ENCODE measurements around the gene GRAMD1B.

The GRAMD1B gene

GRCh38 chr11:123594921-123595320 lies 164.9 kb downstream of the GRAMD1B start:
- no peak overlapping the region for H3K4me3 ChIP-seq (ENCODE audit: low read length)
- no peak overlapping the region for H2BK15ac ChIP-seq (replicated peaks; ENCODE audit: low read depth)
- H3K4me1 ChIP-seq (ENCODE audit: control insufficient read depth, low read depth, low read length) = no peaks in the 10 kb centered on the region
- H3K36me3 ChIP-seq (ENCODE audit: control insufficient read depth, insufficient read depth, low read length) = no peaks in the 10 kb centered on the region
- H3K79me2 ChIP-seq (ENCODE audit: control insufficient read depth, insufficient read depth, low read length) = no peaks in the 10 kb centered on the region
- no peak overlapping the region for H2AK5ac ChIP-seq (ENCODE audit: low read length)
- H3K79me1 ChIP-seq (ENCODE audit: low read length) = no peaks in the 10 kb centered on the region
- no peak overlapping the region for H3K9ac ChIP-seq (ENCODE audit: low read length)
- H3K27me3 ChIP-seq (ENCODE audit: insufficient read depth, low read length, poor library complexity) = no peaks in the 10 kb centered on the region
- H3K4ac ChIP-seq (ENCODE audit: low read depth, low read length) = no peak overlapping the region
- no peak overlapping the region for H3K23ac ChIP-seq (ENCODE audit: low read length)
- H3K4me2 ChIP-seq (ENCODE audit: low read length) = no peak overlapping the region
- no peak for DNase-seq
- WGBS (ENCODE audit: extremely low coverage, insufficient coverage, low lambda C conversion rate) = no CpG with 5 or more reads among the region's 4 CpGs
- H3K27ac ChIP-seq (ENCODE audit: low read depth, low read length) = no peak overlapping the region
- H4K8ac ChIP-seq (ENCODE audit: low read depth, low read length) = no peak overlapping the region
- H4K5ac ChIP-seq (ENCODE audit: low read length) = no peak overlapping the region
- no peak overlapping the region for H3K56ac ChIP-seq (ENCODE audit: low read length)
- no peak overlapping the region for H2BK120ac ChIP-seq (ENCODE audit: low read depth, low read length)
- H2BK5ac ChIP-seq (ENCODE audit: low read length) = no peak overlapping the region
- no peak overlapping the region for H3K18ac ChIP-seq (ENCODE audit: low read length)

GRCh38 chr11:123597859-123598258 lies 167.8 kb downstream of the GRAMD1B start:
- H2BK5ac ChIP-seq (ENCODE audit: low read length) = no peak overlapping the region
- no peaks in the 10 kb centered on the region for H3K4me1 ChIP-seq (ENCODE audit: control insufficient read depth, low read depth, low read length)
- H3K27me3 ChIP-seq (ENCODE audit: insufficient read depth, low read length, poor library complexity) = no peaks in the 10 kb centered on the region
- no peak overlapping the region for H2BK15ac ChIP-seq (replicated peaks; ENCODE audit: low read depth)
- no peak overlapping the region for H4K8ac ChIP-seq (ENCODE audit: low read depth, low read length)
- no peak overlapping the region for H2AK5ac ChIP-seq (ENCODE audit: low read length)
- H3K18ac ChIP-seq (ENCODE audit: low read length) = no peak overlapping the region
- H2BK120ac ChIP-seq (ENCODE audit: low read depth, low read length) = no peak overlapping the region
- no peak overlapping the region for H3K9ac ChIP-seq (ENCODE audit: low read length)
- no CpG with 5 or more reads among the region's 2 CpGs for WGBS (ENCODE audit: extremely low coverage, insufficient coverage, low lambda C conversion rate)
- no peak overlapping the region for H3K23ac ChIP-seq (ENCODE audit: low read length)
- no peak overlapping the region for H3K4ac ChIP-seq (ENCODE audit: low read depth, low read length)
- H3K79me2 ChIP-seq (ENCODE audit: control insufficient read depth, insufficient read depth, low read length) = no peaks in the 10 kb centered on the region
- H4K5ac ChIP-seq (ENCODE audit: low read length) = no peak overlapping the region
- no peak overlapping the region for H3K56ac ChIP-seq (ENCODE audit: low read length)
- no peak overlapping the region for H3K27ac ChIP-seq (ENCODE audit: low read depth, low read length)
- H3K36me3 ChIP-seq (ENCODE audit: control insufficient read depth, insufficient read depth, low read length) = no peaks in the 10 kb centered on the region
- no peaks in the 10 kb centered on the region for H3K79me1 ChIP-seq (ENCODE audit: low read length)
- DNase-seq = no peak
- no peak overlapping the region for H3K4me3 ChIP-seq (ENCODE audit: low read length)
- no peak overlapping the region for H3K4me2 ChIP-seq (ENCODE audit: low read length)

- no peak overlapping the region for H3K23ac ChIP-seq (ENCODE audit: low read length)
- WGBS (ENCODE audit: extremely low coverage, insufficient coverage, low lambda C conversion rate) = no CpG with 5 or more reads among the region's 4 CpGs
- H3K56ac ChIP-seq (ENCODE audit: low read length) = no peak overlapping the region
- no peak overlapping the region for H2BK5ac ChIP-seq (ENCODE audit: low read length)
- no peaks in the 10 kb centered on the region for H3K79me1 ChIP-seq (ENCODE audit: low read length)
- no peak for DNase-seq
- H3K9ac ChIP-seq (ENCODE audit: low read length) = no peak overlapping the region
- H2BK120ac ChIP-seq (ENCODE audit: low read depth, low read length) = no peak overlapping the region
- peaks cover 3% of the 10 kb centered on the region for H3K36me3 ChIP-seq (ENCODE audit: control insufficient read depth, insufficient read depth, low read length)
- no peak overlapping the region for H3K27ac ChIP-seq (ENCODE audit: low read depth, low read length)
- no peak overlapping the region for H4K5ac ChIP-seq (ENCODE audit: low read length)
- no peak overlapping the region for H3K4me2 ChIP-seq (ENCODE audit: low read length)
- no peak overlapping the region for H3K4me3 ChIP-seq (ENCODE audit: low read length)
- H3K4ac ChIP-seq (ENCODE audit: low read depth, low read length) = no peak overlapping the region
- H4K8ac ChIP-seq (ENCODE audit: low read depth, low read length) = no peak overlapping the region
- H3K79me2 ChIP-seq (ENCODE audit: control insufficient read depth, insufficient read depth, low read length) = no peaks in the 10 kb centered on the region
- H3K4me1 ChIP-seq (ENCODE audit: control insufficient read depth, low read depth, low read length) = no peaks in the 10 kb centered on the region
- no peak overlapping the region for H2AK5ac ChIP-seq (ENCODE audit: low read length)
- H3K18ac ChIP-seq (ENCODE audit: low read length) = no peak overlapping the region
- no peaks in the 10 kb centered on the region for H3K27me3 ChIP-seq (ENCODE audit: insufficient read depth, low read length, poor library complexity)
- no peak overlapping the region for H2BK15ac ChIP-seq (replicated peaks; ENCODE audit: low read depth)
These were observed 171.1 kb downstream of the GRAMD1B start for GRCh38 chr11:123601136-123601535.

GRCh38 chr11:123601743-123602142 lies 171.7 kb downstream of the GRAMD1B start:
- Histone ChIP-seq H3K27me3 (ENCODE audit: insufficient read depth, low read length, poor library complexity) (no peaks in the 10 kb centered on the region), H3K4me2 (ENCODE audit: low read length) (no peak overlapping the region), H3K23ac (ENCODE audit: low read length) (no peak overlapping the region), H2BK5ac (ENCODE audit: low read length) (no peak overlapping the region), H3K18ac (ENCODE audit: low read length) (no peak overlapping the region), H4K8ac (ENCODE audit: low read depth, low read length) (no peak overlapping the region), H4K5ac (ENCODE audit: low read length) (no peak overlapping the region), H3K4me3 (ENCODE audit: low read length) (no peak overlapping the region), H3K79me1 (ENCODE audit: low read length) (no peaks in the 10 kb centered on the region), H3K79me2 (ENCODE audit: control insufficient read depth, insufficient read depth, low read length) (no peaks in the 10 kb centered on the region), H2AK5ac (ENCODE audit: low read length) (no peak overlapping the region), H3K56ac (ENCODE audit: low read length) (no peak overlapping the region), H3K27ac (ENCODE audit: low read depth, low read length) (no peak overlapping the region), H3K4me1 (ENCODE audit: control insufficient read depth, low read depth, low read length) (no peaks in the 10 kb centered on the region), H2BK15ac (replicated peaks; ENCODE audit: low read depth) (no peak overlapping the region), H3K9ac (ENCODE audit: low read length) (no peak overlapping the region), H2BK120ac (ENCODE audit: low read depth, low read length) (no peak overlapping the region), H3K4ac (ENCODE audit: low read depth, low read length) (no peak overlapping the region), H3K36me3 (ENCODE audit: control insufficient read depth, insufficient read depth, low read length) (peaks cover 3% of the 10 kb centered on the region)
- no CpG with 5 or more reads among the region's 4 CpGs for WGBS (ENCODE audit: extremely low coverage, insufficient coverage, low lambda C conversion rate)
- DNase-seq = no peak

DNA sequence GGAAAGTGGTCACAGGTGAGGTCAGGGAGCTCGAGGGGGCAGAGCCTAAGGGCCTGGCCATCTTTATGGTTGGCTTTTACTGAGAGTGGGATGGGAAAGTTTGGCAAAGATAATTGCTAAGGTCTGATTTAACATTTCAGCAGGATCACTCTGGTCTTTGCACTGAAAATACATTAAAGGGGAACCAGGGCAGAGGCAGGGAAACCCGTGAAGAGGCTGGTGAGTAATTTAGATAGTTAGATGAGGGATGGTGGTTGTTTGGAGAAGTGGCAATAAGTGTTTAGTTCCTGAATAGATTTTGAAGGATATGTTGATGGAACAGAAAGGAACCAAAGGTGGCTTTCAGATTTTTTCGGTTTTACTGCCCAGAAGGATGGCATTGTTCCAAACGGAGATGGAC lies 173.6 kb downstream of the GRAMD1B start:
- no peak overlapping the region for H3K4me2 ChIP-seq (ENCODE audit: low read length)
- H3K79me1 ChIP-seq (ENCODE audit: low read length) = no peaks in the 10 kb centered on the region
- H2AK5ac ChIP-seq (ENCODE audit: low read length) = no peak overlapping the region
- no peak overlapping the region for H3K4me3 ChIP-seq (ENCODE audit: low read length)
- no peaks in the 10 kb centered on the region for H3K27me3 ChIP-seq (ENCODE audit: insufficient read depth, low read length, poor library complexity)
- H3K56ac ChIP-seq (ENCODE audit: low read length) = no peak overlapping the region
- H4K8ac ChIP-seq (ENCODE audit: low read depth, low read length) = no peak overlapping the region
- no peak overlapping the region for H3K23ac ChIP-seq (ENCODE audit: low read length)
- no peaks in the 10 kb centered on the region for H3K4me1 ChIP-seq (ENCODE audit: control insufficient read depth, low read depth, low read length)
- H3K36me3 ChIP-seq (ENCODE audit: control insufficient read depth, insufficient read depth, low read length) = peaks cover 3% of the 10 kb centered on the region
- no peak overlapping the region for H2BK5ac ChIP-seq (ENCODE audit: low read length)
- H2BK15ac ChIP-seq (replicated peaks; ENCODE audit: low read depth) = no peak overlapping the region
- WGBS (ENCODE audit: extremely low coverage, insufficient coverage, low lambda C conversion rate) = no CpG with 5 or more reads among the region's 4 CpGs
- DNase-seq = no peak
- H3K4ac ChIP-seq (ENCODE audit: low read depth, low read length) = no peak overlapping the region
- no peak overlapping the region for H3K27ac ChIP-seq (ENCODE audit: low read depth, low read length)
- no peak overlapping the region for H4K5ac ChIP-seq (ENCODE audit: low read length)
- H2BK120ac ChIP-seq (ENCODE audit: low read depth, low read length) = no peak overlapping the region
- H3K79me2 ChIP-seq (ENCODE audit: control insufficient read depth, insufficient read depth, low read length) = no peaks in the 10 kb centered on the region
- H3K18ac ChIP-seq (ENCODE audit: low read length) = no peak overlapping the region
- H3K9ac ChIP-seq (ENCODE audit: low read length) = no peak overlapping the region

DNA sequence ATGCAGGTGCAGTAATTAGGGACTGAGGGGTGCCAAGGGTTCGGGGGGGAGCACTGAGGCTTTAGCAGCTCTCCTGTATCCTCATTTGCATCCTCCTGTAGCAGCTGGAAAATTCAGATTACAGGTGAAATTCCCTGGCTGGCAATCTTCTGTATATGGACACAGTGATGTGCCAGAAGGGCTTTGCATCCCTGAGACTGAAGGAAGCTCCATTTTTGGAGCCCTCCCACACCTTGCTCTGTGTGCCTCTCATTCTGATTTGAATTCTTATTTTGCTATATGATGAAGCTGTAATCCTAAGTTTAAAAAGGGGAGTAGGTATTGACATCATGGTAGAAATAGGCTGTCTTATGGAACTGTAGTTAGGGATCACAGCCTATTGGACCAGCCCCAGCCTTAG lies 177.7 kb downstream of the GRAMD1B start:
- no peaks in the 10 kb centered on the region for H3K79me2 ChIP-seq (ENCODE audit: control insufficient read depth, insufficient read depth, low read length)
- no peak overlapping the region for H2BK15ac ChIP-seq (replicated peaks; ENCODE audit: low read depth)
- no peak overlapping the region for H3K27ac ChIP-seq (ENCODE audit: low read depth, low read length)
- H3K79me1 ChIP-seq (ENCODE audit: low read length) = no peaks in the 10 kb centered on the region
- no peak overlapping the region for H2BK120ac ChIP-seq (ENCODE audit: low read depth, low read length)
- H3K56ac ChIP-seq (ENCODE audit: low read length) = no peak overlapping the region
- WGBS (ENCODE audit: extremely low coverage, insufficient coverage, low lambda C conversion rate) = no CpG with 5 or more reads among the region's 1 CpG
- no peak overlapping the region for H3K23ac ChIP-seq (ENCODE audit: low read length)
- no peak overlapping the region for H2AK5ac ChIP-seq (ENCODE audit: low read length)
- no peak overlapping the region for H3K4me2 ChIP-seq (ENCODE audit: low read length)
- no peak for DNase-seq
- H3K36me3 ChIP-seq (ENCODE audit: control insufficient read depth, insufficient read depth, low read length) = peaks cover 3% of the 10 kb centered on the region
- no peaks in the 10 kb centered on the region for H3K4me1 ChIP-seq (ENCODE audit: control insufficient read depth, low read depth, low read length)
- no peak overlapping the region for H4K5ac ChIP-seq (ENCODE audit: low read length)
- H3K27me3 ChIP-seq (ENCODE audit: insufficient read depth, low read length, poor library complexity) = no peaks in the 10 kb centered on the region
- H2BK5ac ChIP-seq (ENCODE audit: low read length) = no peak overlapping the region
- H4K8ac ChIP-seq (ENCODE audit: low read depth, low read length) = no peak overlapping the region
- no peak overlapping the region for H3K4ac ChIP-seq (ENCODE audit: low read depth, low read length)
- H3K18ac ChIP-seq (ENCODE audit: low read length) = no peak overlapping the region
- no peak overlapping the region for H3K4me3 ChIP-seq (ENCODE audit: low read length)
- no peak overlapping the region for H3K9ac ChIP-seq (ENCODE audit: low read length)

All from mesendoderm (in vitro differentiated cells).